Fibroblast of skin of left quadriceps (primary cell): ENCODE measurements around the gene EPHB2.
"Not testable (repeated sequence)": the region's sequence is repeated elsewhere in the genome, so short reads cannot be mapped to it uniquely, and the experiment has no call there.

Source experiments
- DNase-seq, 2 experiments: peaks; one replicate each; pipeline ENCODE4 v3.0.0-alpha.2; 2013; ENCODE audit warnings: low read depth in 2 of 2

EPHB2 gene

DNA sequence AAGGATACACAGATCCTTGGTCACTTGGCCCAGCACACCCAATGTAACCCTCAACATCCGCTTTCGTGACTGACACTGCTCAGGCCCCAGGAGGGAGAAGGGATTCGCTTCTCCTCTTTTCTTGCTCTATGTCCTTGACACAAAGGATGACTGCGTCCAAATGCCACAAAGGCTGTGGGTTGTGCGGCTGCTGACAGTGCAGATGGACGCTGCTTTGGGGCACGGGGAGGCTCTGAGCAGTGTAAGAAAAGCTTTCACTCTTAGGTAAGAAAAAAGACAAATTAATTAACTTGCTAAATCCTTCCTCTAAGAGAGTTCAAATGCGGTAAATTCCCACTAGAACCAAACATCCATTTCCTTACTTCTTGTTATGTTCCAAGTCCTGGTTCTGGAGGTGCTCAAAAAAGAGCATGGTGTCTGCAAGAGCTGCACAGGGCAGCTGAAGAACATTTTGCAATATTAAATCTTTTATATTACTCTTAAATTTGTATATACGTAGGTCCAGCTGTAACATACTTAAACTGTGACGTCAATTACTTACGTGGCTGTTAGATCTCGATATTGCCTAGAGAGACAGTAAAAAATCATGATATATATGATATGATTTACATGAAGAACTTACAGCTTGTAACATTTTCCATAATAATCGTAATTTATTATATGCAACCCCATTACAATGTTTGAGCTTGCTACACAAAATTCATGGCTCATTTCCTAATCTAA is 19.4 kb upstream of the EPHB2 start:
- DNase-seq, result no peak

DNA sequence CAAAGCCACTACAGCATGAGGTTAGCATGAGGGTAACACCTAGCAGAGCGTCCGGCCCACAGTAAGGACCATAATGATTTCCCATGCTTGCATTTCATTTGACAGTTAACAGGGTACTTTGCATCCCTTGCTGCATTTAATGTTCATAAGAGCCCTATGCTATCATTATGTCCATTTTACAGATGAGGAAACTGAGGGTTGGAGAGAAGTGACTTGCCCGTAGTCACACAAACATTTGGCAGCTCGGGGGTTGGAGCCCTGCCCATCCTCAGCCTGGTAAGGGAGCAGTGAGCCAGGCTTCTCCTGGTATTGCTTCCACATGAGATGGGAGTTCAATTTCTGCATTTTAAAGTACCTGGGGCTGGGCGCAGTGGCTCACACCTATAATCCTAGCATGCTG is 16.5 kb upstream of the EPHB2 start:
- DNase-seq, result no peak

DNA sequence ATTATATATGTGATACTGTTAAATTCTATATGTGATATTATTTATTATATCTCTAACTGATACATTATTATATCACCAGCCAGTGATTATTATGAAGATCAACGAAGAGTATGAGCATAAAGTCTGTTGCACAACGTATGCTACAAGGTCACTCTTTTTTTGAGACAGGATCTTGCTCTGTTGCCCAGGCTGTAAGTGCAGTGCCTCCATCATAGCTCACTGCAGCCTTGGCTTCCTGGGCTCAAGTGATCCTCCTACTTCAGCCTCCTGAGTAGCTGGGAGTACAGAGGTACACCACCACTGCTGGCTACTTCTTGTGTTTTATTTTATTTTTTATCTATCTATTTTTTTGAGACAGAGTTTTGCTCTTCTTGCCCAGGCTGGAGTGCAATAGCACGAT is 14.0 kb upstream of the EPHB2 start:
- DNase-seq, result no peak

DNA sequence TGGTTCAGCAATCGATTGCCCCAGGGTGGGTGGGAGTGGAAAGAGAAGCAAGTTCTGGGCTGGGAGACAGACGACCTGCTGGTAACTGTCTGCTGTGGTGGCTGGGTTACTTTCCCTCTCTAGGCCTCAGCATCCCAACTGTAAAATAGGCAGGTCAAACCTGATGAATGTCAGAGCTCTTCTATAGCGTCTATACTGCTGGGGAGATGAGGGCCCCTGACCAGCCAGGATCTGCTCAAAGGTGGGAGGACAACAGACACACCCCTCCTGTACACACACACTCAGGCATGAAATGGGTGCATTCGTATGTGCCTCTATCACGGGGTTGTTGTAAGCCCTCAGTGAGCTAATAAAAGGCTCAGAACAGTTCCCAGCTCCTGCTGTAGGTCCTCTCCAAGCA is 12.7 kb upstream of the EPHB2 start:
- no peak for DNase-seq

DNA sequence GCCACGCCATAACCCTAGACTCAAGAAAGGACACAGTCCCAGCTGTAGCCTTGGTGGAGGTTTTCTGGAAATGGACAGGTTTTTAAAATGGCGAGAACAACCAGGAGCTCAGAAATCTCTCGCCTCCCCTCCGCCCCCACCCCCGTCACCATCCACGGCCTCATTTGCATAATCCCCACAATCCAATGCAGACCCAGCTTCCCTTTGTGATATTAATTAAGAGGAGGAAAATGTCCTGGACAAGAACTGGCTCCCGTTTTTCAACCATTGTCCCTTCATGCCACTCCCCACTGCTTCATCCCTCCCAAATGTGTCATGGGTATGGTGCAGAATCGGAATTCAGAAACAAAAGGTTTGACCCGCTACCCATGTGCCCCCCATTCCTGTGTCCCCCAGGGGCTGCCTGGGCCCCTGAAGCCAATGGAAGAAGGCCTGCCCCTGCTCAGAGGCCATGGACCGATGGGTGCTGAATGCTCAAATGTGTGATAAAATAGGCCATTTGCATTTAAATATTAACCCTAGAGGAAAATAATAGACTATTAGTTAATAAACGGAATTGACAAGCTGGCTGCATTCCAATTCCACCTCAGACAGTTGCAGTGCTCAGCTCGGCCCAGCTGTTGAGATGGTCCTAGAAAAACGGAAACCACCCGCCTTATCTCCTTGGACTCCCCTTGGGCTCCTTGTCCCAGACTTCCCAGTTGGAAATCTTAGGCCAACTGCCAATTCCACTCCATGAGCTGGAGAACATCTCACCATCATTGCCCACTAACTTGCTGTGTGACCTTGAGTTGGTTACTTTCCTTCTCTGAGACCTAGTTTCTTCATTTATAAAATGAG is 10.7 kb upstream of the EPHB2 start:
- DNase-seq, result no peak

DNA sequence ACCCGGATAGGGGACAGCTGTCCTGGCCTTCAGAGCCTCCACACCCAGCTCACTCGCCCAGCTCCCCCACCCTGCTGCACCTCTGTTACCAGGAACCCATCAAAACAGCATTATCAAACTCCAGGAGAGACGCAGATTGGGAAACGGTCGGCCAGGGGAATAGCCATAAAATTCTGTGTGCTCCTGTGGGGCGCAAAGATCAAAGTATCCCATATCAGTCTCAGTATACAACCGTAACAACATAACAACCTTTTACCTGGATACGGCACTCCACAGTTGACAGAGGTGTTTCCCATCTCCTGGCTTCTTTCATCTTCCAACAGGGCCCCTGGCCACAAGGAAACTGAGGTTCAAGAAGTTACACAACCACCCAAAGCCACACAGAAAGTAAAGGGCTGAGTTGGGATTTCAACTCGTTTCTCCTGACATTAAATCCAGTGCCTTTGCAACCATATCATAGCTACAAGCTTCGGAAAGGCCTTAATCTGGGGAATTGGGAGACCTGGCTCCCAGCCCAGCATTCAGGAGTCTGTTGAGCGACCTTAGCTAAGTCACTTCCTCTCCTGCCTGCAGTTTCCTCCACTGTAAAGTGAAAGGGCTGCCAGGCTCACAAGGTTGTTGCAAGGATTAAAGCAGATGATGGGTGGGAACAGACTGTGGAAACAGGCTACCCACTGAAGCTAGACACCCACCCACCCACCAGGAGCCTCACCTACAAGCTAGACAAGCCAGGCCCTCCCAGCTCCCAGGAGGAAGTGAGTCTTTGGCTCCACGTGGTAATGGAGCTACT is 8.1 kb upstream of the EPHB2 start:
- no peak for DNase-seq

DNA sequence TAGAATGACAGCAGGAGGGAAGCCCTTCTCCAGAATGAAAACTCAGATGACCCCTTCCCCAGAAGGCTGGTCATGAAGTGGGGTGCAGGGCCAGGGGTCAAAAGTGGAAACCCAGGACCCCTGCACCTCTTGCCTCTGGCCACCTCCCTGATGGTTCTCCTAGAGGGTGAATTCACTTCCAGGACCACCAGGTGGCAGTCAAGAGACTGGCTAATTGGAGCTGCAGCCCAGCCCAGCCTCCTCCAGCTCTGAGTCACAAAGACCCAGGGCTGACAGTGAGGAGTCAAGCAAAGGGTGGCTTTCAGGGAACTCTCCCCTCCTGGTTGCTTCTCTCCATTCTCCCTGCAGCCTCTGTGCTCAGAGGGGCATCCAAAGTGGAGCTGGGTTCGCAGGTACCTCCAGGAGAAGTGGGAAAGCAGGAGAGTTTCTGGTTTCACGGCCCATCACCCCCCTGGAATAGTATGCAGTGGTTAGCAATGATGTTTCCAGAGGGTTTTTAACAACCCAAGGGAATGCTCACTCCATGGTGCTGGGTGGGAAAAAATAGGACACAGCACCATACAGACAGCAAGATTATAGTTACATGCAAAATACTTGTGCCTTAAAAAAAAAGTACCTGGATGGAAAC is 6.1 kb upstream of the EPHB2 start:
- peak; percentile 62 to 63 for DNase-seq

DNA sequence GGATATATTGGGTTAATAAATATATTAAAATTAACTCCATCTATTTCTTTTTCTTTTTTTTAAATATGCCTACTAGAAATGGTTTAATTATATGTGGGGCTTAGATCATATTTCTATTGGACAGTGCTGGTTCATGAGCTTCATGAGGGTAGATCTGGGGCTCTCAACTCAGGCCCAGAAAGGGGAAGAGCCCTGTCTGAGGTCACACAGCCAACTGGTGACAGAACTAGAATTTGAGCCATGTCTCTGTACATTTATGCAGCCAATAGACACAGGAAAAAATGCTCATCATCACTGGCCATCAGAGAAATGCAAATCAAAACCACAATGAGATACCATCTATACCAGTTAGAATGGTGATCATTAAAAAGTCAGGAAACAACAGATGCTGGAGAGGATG is 5.1 kb upstream of the EPHB2 start:
- DNase-seq, result no peak

DNA sequence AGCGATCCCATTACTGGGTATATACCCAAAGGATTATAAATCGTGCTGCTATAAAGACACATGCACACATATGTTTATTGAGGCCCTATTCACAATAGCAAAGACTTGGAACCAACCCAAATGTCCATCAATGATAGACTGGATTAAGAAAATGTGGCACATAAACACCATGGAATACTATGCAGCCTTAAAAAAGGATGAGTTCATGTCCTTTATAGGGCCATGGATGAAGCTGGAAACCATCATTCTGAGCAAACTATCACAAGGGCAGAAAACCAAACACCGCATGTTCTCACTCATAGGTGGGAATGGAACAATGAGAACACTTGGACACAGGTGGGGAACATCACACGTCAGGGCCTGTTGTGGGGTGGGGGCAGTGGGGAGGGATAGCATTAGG is 4.5 kb upstream of the EPHB2 start:
- DNase-seq, result not testable (repeated sequence)

DNA sequence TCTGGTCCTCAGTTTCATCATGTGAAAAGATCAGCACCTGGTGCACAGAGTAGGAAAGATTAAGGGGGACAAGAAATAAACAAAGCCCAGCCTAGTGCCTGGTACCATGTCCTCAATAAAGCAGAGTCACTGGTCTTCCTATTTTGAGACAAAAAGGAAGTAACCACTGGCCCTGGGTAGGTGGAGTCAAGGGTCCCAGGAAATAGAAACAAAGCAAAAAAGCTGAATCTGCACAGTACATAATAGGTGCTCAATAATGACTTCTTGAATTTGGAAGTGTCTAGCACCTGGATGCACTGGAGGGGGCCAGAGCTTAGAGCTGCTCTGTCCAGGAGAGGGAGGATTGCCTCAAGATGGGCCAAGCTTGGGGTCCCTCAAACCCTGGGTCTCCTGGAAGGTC is 1.9 kb upstream of the EPHB2 start:
- no peak for DNase-seq

DNA sequence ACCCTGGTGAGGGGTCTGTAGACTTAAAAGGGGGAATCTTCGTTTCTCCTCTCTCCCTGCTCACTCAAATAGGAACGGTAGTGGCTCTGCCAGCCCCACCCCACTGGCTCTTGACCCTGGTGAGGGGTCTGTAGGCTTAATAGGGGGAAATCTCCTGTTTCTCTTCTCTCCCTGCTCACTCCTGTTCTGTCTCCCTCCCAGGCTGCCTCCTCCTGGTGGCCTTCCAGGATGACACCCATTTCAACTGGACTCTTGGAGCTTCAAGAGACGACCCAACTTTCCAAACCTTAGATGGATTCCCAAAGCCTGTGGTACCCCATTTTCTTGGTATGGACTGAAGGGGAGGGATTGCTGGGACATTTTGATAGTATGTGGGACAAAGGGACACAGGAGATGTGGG is 1.4 kb upstream of the EPHB2 start:
- DNase-seq, result no peak

DNA sequence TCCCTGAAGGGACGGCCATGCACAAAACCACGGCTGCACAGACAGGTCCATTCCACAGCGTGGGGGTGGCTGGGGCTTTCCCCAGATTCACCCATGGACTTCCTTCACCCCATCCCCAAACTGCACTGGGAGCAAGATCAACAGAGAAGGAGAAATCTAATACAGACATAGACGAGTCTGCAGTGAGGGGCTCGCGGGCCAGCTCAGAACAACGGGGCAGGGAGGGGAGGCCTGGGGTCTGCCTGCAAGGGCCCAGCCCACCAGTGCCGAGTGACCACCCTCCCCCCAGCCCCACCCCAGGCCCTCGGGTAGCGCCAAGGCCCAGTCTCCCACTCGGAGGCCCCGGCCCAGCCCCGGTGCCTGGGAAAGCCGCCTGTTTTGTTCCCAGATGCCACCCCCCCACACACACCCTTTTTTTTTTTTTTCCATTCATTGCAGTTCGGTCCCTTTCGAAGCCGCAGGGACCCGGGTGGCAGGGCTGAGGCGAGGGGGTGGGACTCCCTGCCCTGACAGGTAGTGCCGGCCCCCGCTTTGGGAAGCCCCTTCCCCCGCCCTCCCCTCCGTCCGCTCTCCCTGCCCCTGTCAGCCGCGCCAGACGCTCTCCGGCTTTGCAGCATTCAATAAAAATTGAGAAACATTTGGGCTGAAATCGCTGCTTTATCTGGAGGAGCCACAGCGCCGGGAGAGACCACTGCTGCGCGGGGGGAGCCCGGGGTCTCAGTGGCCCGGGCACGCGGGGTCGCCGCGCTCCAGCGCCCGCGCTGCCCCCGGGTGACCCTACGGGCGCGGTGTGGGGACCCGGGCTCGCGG is 543 bp upstream of the EPHB2 start:
- peak; percentile 58 to 60 for DNase-seq

DNA sequence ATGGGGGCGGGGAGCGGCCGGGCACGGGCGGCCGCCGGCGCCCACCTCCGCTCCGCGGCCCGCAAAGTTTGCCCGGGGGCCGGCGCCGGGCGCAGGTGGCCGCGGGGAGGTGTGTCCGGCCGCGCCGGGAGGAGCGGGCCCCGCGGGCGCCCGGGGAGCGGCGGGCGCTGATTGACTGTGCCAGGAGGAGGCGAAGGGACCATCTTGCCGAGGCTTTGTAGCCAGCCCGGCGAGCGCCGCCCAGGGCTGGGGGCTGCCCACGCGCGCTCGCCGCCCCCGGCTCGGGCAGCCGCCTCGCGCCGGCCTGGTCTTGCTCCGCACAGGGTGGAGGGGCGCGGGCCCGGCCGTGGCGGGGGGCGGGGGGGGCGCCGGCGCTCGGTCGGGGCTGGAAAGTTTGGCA is 432 bp downstream of the EPHB2 start:
- DNase-seq, result no peak

DNA sequence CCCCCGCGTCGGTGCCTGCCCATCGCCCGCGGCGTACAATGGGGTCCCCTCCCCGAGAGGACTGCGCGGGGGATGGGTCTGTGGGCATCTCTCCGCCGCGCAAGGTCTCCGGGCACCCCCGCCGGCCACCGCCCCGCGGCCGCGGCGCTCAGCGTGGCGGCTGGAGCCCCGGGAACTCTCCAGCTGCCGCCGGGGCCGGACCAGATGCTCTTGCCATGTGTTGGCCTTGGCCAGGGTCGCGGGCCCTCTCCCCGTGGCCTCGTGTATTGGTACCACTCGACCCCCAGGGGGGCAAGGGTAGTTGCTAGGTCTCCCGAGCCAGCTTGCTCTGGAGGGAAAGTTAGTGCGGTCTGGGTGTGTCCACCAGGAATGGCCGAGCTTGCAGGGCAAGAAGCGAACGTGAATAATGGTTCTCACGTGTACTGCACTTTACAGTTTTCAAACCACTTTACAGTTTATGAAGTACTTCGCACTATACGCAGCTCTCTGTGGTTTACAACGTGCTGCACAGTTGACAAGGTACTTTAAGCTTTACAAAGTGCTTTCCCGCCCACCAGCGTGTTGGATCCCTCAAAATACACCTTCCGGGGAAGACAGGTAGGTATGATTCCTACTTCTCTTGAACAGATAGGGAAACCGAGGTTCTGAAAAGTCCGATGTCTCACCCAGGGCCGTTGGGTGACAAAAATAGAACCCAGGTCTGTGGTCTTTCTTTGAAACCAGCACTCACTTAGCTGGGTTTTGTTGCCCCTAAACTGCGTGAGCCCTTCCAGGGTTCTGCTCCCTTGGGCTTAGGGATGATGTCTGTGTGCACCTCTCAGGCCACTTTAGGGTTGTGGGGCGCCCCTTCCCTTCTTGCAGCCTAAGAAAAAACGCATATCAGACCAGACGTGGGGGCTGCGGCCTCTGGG is 1.2 kb downstream of the EPHB2 start:
- no peak for DNase-seq

DNA sequence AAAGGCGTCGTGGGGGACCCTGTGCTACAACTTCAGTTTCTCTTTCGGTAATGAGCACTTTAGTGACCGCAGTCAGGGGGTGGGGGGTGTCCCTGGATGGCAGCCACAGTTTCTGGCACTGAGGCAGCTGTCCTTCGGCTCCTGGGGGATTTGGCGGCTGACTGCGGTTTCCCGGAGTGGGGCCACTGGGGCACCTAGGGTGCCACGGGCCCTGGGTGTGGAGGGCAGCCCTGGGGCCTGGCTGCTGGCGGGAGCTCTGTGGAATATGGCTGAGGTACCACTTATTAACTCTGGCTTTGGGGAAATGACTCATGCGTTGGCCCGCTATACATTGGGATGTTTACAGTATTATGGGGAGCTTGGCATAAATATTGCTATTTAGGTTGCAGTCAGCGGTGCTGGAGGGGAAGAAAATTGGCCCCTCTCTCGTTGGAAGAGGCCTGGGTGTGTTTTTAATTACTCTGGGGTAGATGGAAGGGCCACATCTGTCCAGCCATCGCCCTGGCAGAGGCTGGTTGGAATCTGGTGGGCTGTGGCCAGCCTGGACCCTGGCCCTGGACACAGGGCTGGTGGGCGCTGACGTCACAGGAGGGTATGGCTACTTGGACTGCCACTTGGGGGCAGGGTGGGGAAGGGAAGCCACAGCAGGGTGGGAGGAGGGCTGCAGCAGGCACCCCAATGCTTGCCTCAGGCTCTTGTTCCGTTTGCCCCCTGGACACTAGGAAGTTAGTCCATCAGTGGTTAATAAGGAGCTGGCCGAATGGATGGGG is 2.0 kb downstream of the EPHB2 start:
- DNase-seq, result peak; percentile 38 to 42

DNA sequence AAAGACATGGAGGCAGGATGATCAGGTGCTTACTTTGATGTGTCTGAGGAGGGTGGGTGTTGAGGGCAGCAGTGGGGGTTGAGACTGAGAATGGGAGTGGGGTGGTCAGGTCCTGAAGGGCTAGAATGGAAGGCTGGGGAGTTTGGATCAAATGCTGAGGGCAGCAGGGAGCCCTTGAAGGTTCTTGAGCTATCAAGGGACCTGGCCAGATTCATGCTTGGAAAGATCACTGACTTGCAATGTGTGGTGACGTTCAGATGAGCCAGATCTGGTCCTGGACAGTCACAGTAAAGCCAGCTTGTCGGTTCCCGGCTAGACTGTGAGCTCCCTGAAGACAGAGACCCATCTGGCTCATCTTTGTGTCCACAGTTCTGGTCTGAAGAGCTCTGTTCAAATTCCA is 3.8 kb downstream of the EPHB2 start:
- DNase-seq, result no peak

DNA sequence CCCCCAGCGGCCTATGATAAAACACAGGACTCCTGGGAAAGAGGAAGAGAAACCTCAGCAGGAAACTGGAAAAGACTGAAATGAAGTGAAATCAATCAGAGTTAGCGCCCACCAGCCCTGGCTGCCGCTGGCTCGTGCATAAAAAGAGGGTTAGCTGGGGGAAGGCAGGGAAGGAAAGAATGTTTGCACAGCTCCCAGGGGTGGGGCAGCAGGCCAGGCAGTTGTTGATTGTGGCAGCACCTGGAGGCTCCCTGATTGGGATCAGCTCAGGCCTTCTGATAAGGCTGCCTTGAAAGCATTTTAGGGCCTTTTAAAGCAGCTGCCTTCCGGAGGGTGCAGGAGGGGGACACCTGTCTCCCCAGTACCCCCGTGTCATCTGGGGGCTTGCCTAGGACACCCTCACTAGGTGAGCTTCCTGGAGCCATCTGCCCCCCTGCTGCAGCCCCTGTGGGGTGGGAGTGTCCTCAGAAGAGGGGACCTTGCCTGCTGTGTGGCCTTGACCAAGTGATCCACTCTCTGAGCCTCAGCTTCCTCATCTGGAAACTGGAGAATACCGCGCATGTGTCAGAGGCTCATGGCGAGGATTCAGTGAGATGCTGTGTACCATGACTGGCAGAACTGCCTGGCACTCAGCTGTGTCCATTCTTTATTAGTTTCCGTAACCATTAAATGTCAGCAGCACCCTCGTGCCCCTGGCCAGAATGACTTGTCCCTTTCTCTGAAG is 6.6 kb downstream of the EPHB2 start:
- DNase-seq, result no peak

DNA sequence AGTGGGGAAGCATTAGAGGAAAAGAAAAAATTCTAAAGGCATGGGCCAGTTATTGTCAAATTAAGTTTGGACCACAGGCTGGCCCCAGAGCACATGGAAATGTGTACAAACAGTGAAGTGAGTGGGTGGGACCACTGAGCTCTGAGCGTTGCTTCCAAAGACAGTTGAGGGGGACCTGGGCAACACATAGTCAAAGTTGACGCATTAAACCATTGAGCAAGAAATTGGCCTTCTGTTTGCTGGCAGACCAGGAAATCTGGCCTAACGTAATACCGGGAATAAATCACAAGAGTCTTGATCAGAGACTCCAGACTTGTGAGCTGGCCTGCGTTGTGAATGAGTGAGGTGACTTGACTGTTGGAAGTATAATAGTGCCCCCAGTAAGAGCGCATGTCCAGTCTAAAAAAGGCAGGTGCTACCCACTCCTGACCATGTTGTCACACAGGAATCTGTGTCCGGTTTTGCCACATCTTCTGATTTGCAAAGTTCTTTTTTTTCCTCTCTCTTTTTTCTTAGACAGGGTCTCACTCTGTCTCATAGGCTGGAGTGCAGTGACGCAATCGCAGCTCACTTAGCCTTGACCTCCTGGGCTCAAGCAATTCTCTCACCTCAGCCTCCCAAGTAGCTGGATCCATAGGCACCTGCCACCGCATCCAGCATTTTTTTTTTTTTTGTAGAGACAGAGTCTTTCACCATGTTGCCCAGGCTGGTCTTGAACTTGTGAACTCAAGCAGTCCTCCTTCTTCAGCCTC is 10.7 kb downstream of the EPHB2 start:
- DNase-seq, result no peak
